ENCODE measurements around the gene B3GLCT.

Gene B3GLCT

DNA sequence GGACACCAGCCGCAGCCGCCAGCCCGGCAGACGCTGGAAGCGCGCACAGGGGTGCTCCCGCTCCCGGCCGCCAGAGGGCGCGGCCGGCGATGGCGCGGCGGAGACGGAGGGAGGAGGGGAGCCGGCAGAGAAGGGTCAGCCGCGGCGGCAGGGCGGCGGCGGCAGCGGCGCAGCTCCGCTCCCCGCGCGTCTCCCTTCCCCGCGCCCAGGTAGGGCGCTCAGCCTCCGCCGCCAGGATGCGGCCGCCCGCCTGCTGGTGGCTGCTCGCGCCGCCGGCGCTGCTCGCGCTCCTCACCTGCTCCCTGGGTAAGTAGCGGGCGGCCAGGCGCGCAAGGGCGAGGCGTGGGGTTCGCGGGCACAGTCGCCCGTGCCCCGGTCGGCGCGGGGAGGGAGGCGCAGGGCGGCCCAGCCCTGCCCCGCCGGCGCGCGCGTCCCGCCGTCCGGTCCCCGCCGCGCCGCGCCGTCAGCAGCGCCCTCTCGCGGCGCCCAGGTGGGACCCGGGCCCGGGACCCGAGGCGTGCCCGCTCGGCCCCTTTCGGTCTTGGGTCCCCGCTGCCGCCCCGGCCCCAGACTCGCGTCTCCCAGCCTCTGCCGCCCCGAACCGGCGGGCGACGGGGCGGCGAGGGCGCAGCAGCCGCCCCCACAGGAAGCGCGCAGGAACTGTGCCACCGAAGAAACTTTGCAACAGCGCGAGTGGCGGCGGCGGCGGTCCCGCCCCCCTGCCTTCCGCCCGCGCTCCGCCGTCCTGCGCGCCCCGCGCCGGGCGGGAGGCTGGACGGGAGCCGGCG is at the start of gene B3GLCT:
TSS of gene B3GLCT (plus strand) at position 127 of the 788 bp plus-strand sequence. CDS start at position 237, 110 bp downstream.
- no peaks in the 10 kb centered on the region for H3K36me3 ChIP-seq (ENCODE audit: control insufficient read depth in 2 of 2, insufficient read depth in 2 of 2, low read length in 2 of 2)
- H3K9ac ChIP-seq (ENCODE audit: low read length in 2 of 2): peak within 1 kb of the TSS; percentile 74 to 86
- H3K9me3 ChIP-seq (ENCODE audit: control insufficient read depth in 2 of 2, low read length in 2 of 2): no peaks in the 10 kb centered on the region
- peak within 1 kb of the TSS; percentile 67 to 83 for H3K4me3 ChIP-seq (ENCODE audit: low read length in 2 of 2)
- peaks cover 20% of the 10 kb centered on the region for H3K4me1 ChIP-seq (ENCODE audit: control insufficient read depth, insufficient read depth, low read length)
- no peaks in the 10 kb centered on the region for H3K27me3 ChIP-seq (ENCODE audit: control insufficient read depth in 1 of 2, insufficient read depth in 2 of 2, low read length in 2 of 2)
- H3K27ac ChIP-seq (ENCODE audit: low read length): peak within 1 kb of the TSS; percentile 85

- H3K4me3 ChIP-seq (ENCODE audit: low read length in 2 of 2): no peak overlapping the region
- H3K36me3 ChIP-seq (ENCODE audit: control insufficient read depth in 2 of 2, insufficient read depth in 2 of 2, low read length in 2 of 2): peaks cover 27 to 70% of the 10 kb centered on the region in 2 donors
- no peak overlapping the region for H3K27ac ChIP-seq (ENCODE audit: low read length)
- no peaks in the 10 kb centered on the region for H3K9me3 ChIP-seq (ENCODE audit: control insufficient read depth in 2 of 2, low read length in 2 of 2)
- H3K4me1 ChIP-seq (ENCODE audit: control insufficient read depth, insufficient read depth, low read length): no peaks in the 10 kb centered on the region
- H3K27me3 ChIP-seq (ENCODE audit: control insufficient read depth in 1 of 2, insufficient read depth in 2 of 2, low read length in 2 of 2): no peaks in the 10 kb centered on the region
- no peak overlapping the region for H3K9ac ChIP-seq (ENCODE audit: low read length in 2 of 2)
Measured at GRCh38 chr13:31150315-31150985, 49.3 kb upstream of the B3GLCT start.

DNA sequence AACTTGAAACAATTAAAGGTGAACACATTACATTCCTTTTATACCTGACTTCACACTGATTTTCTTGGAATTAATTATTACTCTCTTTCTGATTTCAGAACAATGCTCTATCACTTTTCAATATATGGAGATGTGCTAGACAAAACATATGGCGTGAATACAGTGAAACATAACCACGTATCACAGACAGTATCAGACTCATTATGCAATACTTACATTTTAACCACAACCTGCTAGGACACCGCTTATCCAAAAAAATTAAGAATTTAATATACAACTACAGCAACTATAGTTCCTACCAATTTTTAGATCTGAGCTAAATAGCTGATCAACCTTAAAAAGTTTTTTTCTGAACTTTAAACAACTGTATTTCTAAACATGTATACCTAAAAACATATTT is 47.9 kb upstream of the B3GLCT start:
- Histone ChIP-seq H3K27ac (ENCODE audit: low read length) (no peak overlapping the region), H3K4me1 (ENCODE audit: control insufficient read depth, insufficient read depth, low read length) (no peaks in the 10 kb centered on the region), H3K27me3 (ENCODE audit: control insufficient read depth in 1 of 2, insufficient read depth in 2 of 2, low read length in 2 of 2) (no peaks in the 10 kb centered on the region), H3K36me3 (ENCODE audit: control insufficient read depth in 2 of 2, insufficient read depth in 2 of 2, low read length in 2 of 2) (peaks cover 25 to 62% of the 10 kb centered on the region in 2 donors), H3K4me3 (ENCODE audit: low read length in 2 of 2) (no peak overlapping the region), H3K9me3 (ENCODE audit: control insufficient read depth in 2 of 2, low read length in 2 of 2) (no peaks in the 10 kb centered on the region), H3K9ac (ENCODE audit: low read length in 2 of 2) (no peak overlapping the region)

GRCh38 chr13:31154939-31155338 is 44.8 kb upstream of the B3GLCT start:
- H3K9me3 ChIP-seq (ENCODE audit: control insufficient read depth in 2 of 2, low read length in 2 of 2): no peaks in the 10 kb centered on the region
- peaks cover 9 to 40% of the 10 kb centered on the region in 2 donors for H3K36me3 ChIP-seq (ENCODE audit: control insufficient read depth in 2 of 2, insufficient read depth in 2 of 2, low read length in 2 of 2)
- no peak overlapping the region for H3K4me3 ChIP-seq (ENCODE audit: low read length in 2 of 2)
- H3K4me1 ChIP-seq (ENCODE audit: control insufficient read depth, insufficient read depth, low read length): no peaks in the 10 kb centered on the region
- H3K27ac ChIP-seq (ENCODE audit: low read length): no peak overlapping the region
- H3K9ac ChIP-seq (ENCODE audit: low read length in 2 of 2): no peak overlapping the region
- no peaks in the 10 kb centered on the region for H3K27me3 ChIP-seq (ENCODE audit: control insufficient read depth in 1 of 2, insufficient read depth in 2 of 2, low read length in 2 of 2)

DNA sequence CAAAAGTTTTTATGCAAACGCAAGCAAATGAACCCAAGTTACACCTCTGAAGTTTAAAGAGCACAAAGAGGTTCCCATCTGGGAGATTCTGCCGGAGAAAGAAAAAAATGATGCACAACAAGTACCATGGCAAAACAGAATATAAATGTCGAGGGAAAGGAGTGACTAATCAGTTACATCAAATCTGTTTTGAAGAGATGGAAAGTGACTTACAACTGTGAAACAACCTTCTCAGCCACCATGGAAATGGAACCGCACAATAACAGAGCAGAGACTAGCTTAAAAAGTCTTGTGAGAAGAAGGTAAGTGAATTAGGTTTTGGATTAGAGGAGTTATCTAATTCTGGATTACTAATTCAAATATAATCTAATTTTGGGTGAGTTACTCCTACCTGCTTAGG is 40.5 kb upstream of the B3GLCT start:
- H3K27ac ChIP-seq (ENCODE audit: low read length): no peak overlapping the region
- peaks cover 7% of the 10 kb centered on the region for H3K4me1 ChIP-seq (ENCODE audit: control insufficient read depth, insufficient read depth, low read length)
- H3K27me3 ChIP-seq (ENCODE audit: control insufficient read depth in 1 of 2, insufficient read depth in 2 of 2, low read length in 2 of 2): no peaks in the 10 kb centered on the region
- no peaks in the 10 kb centered on the region for H3K9me3 ChIP-seq (ENCODE audit: control insufficient read depth in 2 of 2, low read length in 2 of 2)
- H3K4me3 ChIP-seq (ENCODE audit: low read length in 2 of 2): no peak overlapping the region
- peaks cover 0 to 7% of the 10 kb centered on the region in 2 donors for H3K36me3 ChIP-seq (ENCODE audit: control insufficient read depth in 2 of 2, insufficient read depth in 2 of 2, low read length in 2 of 2)
- no peak overlapping the region for H3K9ac ChIP-seq (ENCODE audit: low read length in 2 of 2)

GRCh38 chr13:31160857-31161556 is 38.8 kb upstream of the B3GLCT start:
- Histone ChIP-seq H3K9ac (ENCODE audit: low read length in 2 of 2) (peak overlapping the region; percentile 69 to 91), H3K27ac (ENCODE audit: low read length) (peak overlapping the region; percentile 71), H3K9me3 (ENCODE audit: control insufficient read depth in 2 of 2, low read length in 2 of 2) (no peaks in the 10 kb centered on the region), H3K27me3 (ENCODE audit: control insufficient read depth in 1 of 2, insufficient read depth in 2 of 2, low read length in 2 of 2) (no peaks in the 10 kb centered on the region), H3K4me1 (ENCODE audit: control insufficient read depth, insufficient read depth, low read length) (peaks cover 7% of the 10 kb centered on the region), H3K4me3 (ENCODE audit: low read length in 2 of 2) (peak overlapping the region; percentile 93 to 96), H3K36me3 (ENCODE audit: control insufficient read depth in 2 of 2, insufficient read depth in 2 of 2, low read length in 2 of 2) (no peaks in the 10 kb centered on the region)

DNA sequence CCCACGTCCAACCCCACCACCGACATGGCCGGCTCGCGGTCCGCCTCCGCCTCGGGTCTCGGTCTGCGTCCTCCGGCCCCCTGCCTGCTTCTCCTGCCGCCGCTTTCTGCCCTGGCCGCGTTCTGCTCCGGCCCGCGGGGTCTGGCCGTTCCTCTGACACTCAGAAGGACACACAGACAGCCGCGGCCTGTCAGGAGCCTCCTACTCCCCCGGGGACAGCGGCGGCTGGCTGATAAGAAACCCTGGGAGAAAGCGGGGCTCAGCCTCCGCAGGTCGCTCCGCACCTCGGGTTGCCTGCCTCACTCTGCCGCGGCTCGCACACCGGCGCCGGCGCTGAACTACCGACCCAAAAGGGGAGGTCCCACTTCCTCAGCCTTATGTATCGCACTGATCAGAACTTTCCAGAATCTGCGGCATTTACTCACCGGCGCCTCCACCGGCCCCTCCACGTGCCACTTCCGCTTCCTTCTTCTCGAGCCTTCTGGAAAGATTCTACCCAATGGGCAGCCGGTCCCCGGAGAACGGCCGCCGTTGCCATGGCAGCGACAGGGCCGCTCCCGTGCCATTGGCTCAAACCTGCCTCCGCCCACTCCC is 38.1 kb upstream of the B3GLCT start, which contains the start of gene HSPH1:
TSS of gene HSPH1 (minus strand) at position 348 of the 594 bp plus-strand sequence. CDS start at position 26, 322 bp downstream.
- H3K4me3 ChIP-seq (ENCODE audit: low read length in 2 of 2): peak within 1 kb of the TSS; percentile 93 to 96
- H3K27ac ChIP-seq (ENCODE audit: low read length): peak within 1 kb of the TSS; percentile 91
- H3K9me3 ChIP-seq (ENCODE audit: control insufficient read depth in 2 of 2, low read length in 2 of 2): no peaks in the 10 kb centered on the region
- H3K36me3 ChIP-seq (ENCODE audit: control insufficient read depth in 2 of 2, insufficient read depth in 2 of 2, low read length in 2 of 2): no peaks in the 10 kb centered on the region
- H3K27me3 ChIP-seq (ENCODE audit: control insufficient read depth in 1 of 2, insufficient read depth in 2 of 2, low read length in 2 of 2): no peaks in the 10 kb centered on the region
- peaks cover 7% of the 10 kb centered on the region for H3K4me1 ChIP-seq (ENCODE audit: control insufficient read depth, insufficient read depth, low read length)
- H3K9ac ChIP-seq (ENCODE audit: low read length in 2 of 2): peak within 1 kb of the TSS; percentile 89 to 91

GRCh38 chr13:31162151-31163008 is 37.4 kb upstream of the B3GLCT start:
- H3K4me3 ChIP-seq (ENCODE audit: low read length in 2 of 2): peak overlapping the region; percentile 93 to 96
- no peaks in the 10 kb centered on the region for H3K36me3 ChIP-seq (ENCODE audit: control insufficient read depth in 2 of 2, insufficient read depth in 2 of 2, low read length in 2 of 2)
- H3K9ac ChIP-seq (ENCODE audit: low read length in 2 of 2): peak overlapping the region; percentile 89 to 90
- H3K4me1 ChIP-seq (ENCODE audit: control insufficient read depth, insufficient read depth, low read length): peaks cover 7% of the 10 kb centered on the region
- H3K27me3 ChIP-seq (ENCODE audit: control insufficient read depth in 1 of 2, insufficient read depth in 2 of 2, low read length in 2 of 2): no peaks in the 10 kb centered on the region
- H3K27ac ChIP-seq (ENCODE audit: low read length): peak overlapping the region; percentile 91
- H3K9me3 ChIP-seq (ENCODE audit: control insufficient read depth in 2 of 2, low read length in 2 of 2): no peaks in the 10 kb centered on the region

GRCh38 chr13:31166591-31166990 is 33.2 kb upstream of the B3GLCT start:
- Histone ChIP-seq H3K4me1 (ENCODE audit: control insufficient read depth, insufficient read depth, low read length) (peaks cover 7% of the 10 kb centered on the region), H3K27me3 (ENCODE audit: control insufficient read depth in 1 of 2, insufficient read depth in 2 of 2, low read length in 2 of 2) (no peaks in the 10 kb centered on the region), H3K4me3 (ENCODE audit: low read length in 2 of 2) (no peak overlapping the region), H3K36me3 (ENCODE audit: control insufficient read depth in 2 of 2, insufficient read depth in 2 of 2, low read length in 2 of 2) (no peaks in the 10 kb centered on the region), H3K9ac (ENCODE audit: low read length in 2 of 2) (no peak overlapping the region), H3K9me3 (ENCODE audit: control insufficient read depth in 2 of 2, low read length in 2 of 2) (no peaks in the 10 kb centered on the region), H3K27ac (ENCODE audit: low read length) (no peak overlapping the region)

Data from stomach smooth muscle (tissue), 2 donors.